ENCODE measurements around the gene SLC25A19.

SLC25A19 gene

GRCh38 chr17:75319904-75320691 is 30.9 kb upstream of the SLC25A19 start:
- Histone ChIP-seq H3K4me1 (ENCODE audit: control insufficient read depth in 1 of 2, insufficient read depth in 1 of 2, low read depth in 1 of 2, low read length in 1 of 2) (peaks cover 11 to 15% of the 10 kb centered on the region in 2 experiments), H3K36me3 (peaks cover 77% of the 10 kb centered on the region)
- no peak for TF ChIP-seq CTCF (IDR thresholded peaks at IDR 0.05)

GRCh38 chr17:75318615-75319222 is 29.5 kb upstream of the SLC25A19 start:
- H3K4me1 ChIP-seq (ENCODE audit: control insufficient read depth in 1 of 2, insufficient read depth in 1 of 2, low read depth in 1 of 2, low read length in 1 of 2), result peaks cover 22 to 24% of the 10 kb centered on the region in 2 experiments
- H3K9me3 ChIP-seq, result no peaks in the 10 kb centered on the region
- H3K27ac ChIP-seq, result peak overlapping the region; percentile 69
- no peak for TF ChIP-seq CTCF (IDR thresholded peaks at IDR 0.05)
- no peak overlapping the region for H3K4me3 ChIP-seq (ENCODE audit: low read depth in 1 of 2, low read length in 1 of 2)
- no peaks in the 10 kb centered on the region for H3K27me3 ChIP-seq
- peaks cover 65% of the 10 kb centered on the region for H3K36me3 ChIP-seq

More at GRCh38 chr17:75319904-75320691, 30.9 kb upstream of the SLC25A19 start:
- no peak overlapping the region for H3K27ac ChIP-seq
- H3K27me3 ChIP-seq, result no peaks in the 10 kb centered on the region
- no peak overlapping the region for H3K4me3 ChIP-seq (ENCODE audit: low read depth in 1 of 2, low read length in 1 of 2)
- H3K9me3 ChIP-seq, result no peaks in the 10 kb centered on the region

DNA sequence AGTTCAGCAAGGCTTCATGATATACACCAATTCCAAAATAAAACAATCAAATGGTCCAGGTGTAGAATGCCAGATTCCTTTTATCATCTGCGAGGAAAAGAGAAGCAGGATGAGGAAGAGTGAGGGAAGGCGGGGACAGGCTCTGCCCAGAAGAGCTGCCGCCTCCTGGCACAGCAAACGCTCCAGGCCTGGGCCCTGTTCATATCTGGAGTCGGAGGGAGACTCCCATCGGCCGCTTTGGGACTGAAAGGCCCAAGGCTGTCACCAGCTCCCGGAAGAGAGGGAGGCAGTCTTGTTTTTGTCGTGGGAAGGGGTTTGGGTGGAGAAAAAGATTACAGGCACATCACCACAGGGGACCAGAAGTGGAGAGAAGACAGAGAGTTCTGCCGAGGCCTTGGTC is 29.0 kb upstream of the SLC25A19 start:
- no peak overlapping the region for H3K4me3 ChIP-seq (ENCODE audit: low read depth in 1 of 2, low read length in 1 of 2)
- H3K27me3 ChIP-seq, result no peaks in the 10 kb centered on the region
- H3K4me1 ChIP-seq (ENCODE audit: control insufficient read depth in 1 of 2, insufficient read depth in 1 of 2, low read depth in 1 of 2, low read length in 1 of 2), result peaks cover 23 to 28% of the 10 kb centered on the region in 2 experiments
- H3K9me3 ChIP-seq, result no peaks in the 10 kb centered on the region
- TF ChIP-seq CTCF (IDR thresholded peaks at IDR 0.05), result no peak
- H3K27ac ChIP-seq, result peak overlapping the region; percentile 69
- peaks cover 60% of the 10 kb centered on the region for H3K36me3 ChIP-seq

DNA sequence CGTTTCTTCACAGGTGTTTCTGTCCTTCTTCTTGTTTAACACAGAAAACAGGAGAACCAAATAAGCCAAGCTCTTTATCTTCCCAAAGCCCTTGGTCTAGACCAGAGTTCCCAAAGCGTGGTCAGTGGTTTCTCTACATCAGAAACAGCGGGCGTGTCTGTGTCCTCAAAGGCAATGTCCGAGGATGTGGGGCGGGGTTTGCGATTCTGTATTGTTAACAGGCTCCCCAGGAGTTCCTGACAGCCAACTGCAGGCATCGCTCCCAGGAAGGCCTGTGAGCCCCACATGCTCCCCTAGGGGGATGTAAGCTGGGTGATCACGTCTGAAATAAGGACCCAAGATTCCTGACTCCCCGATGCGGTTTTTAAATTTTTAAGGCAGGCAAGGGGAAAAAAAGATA is 28.4 kb upstream of the SLC25A19 start:
- Histone ChIP-seq H3K36me3 (peaks cover 55% of the 10 kb centered on the region), H3K4me3 (ENCODE audit: low read depth in 1 of 2, low read length in 1 of 2) (no peak overlapping the region), H3K9me3 (no peaks in the 10 kb centered on the region), H3K27me3 (no peaks in the 10 kb centered on the region), H3K4me1 (ENCODE audit: control insufficient read depth in 1 of 2, insufficient read depth in 1 of 2, low read depth in 1 of 2, low read length in 1 of 2) (peaks cover 26 to 32% of the 10 kb centered on the region in 2 experiments), H3K27ac (peak overlapping the region; percentile 69)
- TF ChIP-seq CTCF (IDR thresholded peaks at IDR 0.05), result no peak

DNA sequence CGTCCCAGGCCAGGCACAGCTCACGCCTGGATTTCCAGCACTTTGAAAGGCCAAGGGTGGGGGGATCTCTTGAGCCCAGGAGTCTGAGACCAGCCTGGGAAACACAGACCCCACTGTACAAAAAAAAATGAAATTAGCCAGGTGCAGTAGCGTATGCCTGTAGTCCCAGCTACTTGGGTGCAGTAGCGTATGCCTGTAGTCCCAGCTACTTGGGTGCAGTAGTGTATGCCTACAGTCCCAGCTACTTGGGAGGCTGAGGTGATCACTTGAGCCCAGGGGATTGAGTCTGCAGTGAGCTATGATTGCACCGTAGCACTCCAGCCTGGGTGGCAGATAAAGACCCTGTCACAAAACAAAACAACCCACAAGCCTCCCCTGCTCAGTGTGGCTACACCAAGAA is 27.0 kb upstream of the SLC25A19 start:
- peaks cover 37 to 46% of the 10 kb centered on the region in 2 experiments for H3K4me1 ChIP-seq (ENCODE audit: control insufficient read depth in 1 of 2, insufficient read depth in 1 of 2, low read depth in 1 of 2, low read length in 1 of 2)
- H3K36me3 ChIP-seq, result peaks cover 41% of the 10 kb centered on the region
- TF ChIP-seq CTCF (IDR thresholded peaks at IDR 0.05), result no peak
- no peaks in the 10 kb centered on the region for H3K9me3 ChIP-seq
- H3K27ac ChIP-seq, result peak overlapping the region; percentile 54
- H3K4me3 ChIP-seq (ENCODE audit: low read depth in 1 of 2, low read length in 1 of 2), result no peak overlapping the region
- no peaks in the 10 kb centered on the region for H3K27me3 ChIP-seq

All from neutrophil (primary cell).